NCI-H1930 (cell line): ENCODE data around the gene EPHB1.
"Not testable (repeated sequence)": the region's sequence is repeated elsewhere in the genome, so short reads cannot be mapped to it uniquely, and the experiment has no call there.

Experiments
- DNase-seq, 2 experiments: peaks; one replicate each; lab custom pipeline; 2025; lab: John Stamatoyannopoulos, UW

The EPHB1 gene

DNA sequence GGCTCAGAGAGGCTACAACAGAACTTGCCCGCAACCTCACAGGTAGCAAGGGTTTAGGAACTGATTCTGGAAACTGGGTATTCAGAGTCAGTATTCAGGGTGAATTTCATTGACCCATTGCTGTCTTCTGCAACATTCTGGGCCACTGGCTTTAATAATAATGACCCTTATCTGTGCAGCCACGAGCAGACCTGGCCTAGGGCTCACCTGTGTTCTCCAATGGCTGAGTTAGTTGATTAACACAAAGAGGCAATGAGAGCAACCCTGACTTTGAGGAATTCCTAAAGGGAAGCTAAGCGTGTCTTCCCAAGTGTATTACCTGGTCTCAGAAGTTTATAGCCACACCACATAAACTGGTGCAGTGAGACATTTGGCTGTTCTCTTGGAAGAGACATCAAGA is 289.9 kb downstream of the EPHB1 start:
- DNase-seq = no peak

DNA sequence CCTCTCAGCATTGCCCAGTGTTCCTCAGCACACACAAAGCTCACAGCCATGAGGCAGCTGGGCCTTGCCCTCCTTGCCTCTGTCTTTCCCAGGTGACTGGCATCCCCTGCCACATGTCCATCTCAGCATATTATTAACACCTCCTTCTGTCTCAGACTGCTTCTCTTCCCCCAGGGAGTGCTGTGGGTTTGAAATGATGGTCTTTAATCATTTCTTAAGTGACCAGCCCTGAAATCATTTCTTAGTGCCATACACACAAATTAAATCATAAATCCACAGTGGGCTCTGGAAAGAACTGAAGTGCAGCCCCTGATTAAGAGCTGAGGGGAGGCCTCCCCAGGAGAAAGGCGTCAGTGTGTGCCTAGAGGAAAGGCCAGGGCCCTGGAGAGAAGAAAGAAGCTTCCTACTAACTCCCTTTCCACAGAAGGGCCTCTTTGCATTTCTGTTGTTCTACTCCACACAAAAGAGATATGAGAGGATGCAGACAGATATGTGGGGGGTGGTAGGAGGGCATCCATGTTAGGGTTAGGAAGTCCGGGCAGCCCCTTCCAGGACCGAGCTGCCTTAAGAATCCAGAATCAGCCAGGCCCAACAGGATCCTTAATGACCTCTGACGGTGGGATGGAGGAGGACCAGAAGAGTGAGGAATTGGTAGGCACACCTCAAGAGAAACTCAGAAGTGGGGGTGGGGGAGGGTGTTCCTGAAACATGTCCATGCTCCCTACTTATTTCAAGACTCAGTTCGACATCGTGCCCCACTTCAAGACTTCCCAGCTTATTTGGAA is 290.8 kb downstream of the EPHB1 start:
- DNase-seq = no peak

DNA sequence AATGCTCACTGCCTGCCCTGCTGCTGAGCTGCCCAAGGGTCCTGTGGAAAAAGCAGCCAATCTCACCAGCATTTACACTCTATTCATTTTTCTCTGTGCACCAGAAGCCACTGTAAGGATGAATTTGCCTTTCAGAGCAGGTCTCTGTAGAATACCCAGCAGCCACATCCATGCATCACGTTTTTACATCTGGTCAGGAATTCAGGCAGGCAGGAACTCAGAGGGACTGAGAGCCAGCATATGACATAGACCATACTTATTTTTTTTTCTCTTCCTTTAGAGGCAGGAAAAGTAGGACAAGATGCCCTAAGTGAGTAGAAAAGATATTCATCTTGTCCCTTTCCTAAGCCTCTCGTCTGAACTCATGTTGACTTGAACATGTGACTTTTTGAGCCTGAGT is 292.7 kb downstream of the EPHB1 start:
- DNase-seq = no peak

DNA sequence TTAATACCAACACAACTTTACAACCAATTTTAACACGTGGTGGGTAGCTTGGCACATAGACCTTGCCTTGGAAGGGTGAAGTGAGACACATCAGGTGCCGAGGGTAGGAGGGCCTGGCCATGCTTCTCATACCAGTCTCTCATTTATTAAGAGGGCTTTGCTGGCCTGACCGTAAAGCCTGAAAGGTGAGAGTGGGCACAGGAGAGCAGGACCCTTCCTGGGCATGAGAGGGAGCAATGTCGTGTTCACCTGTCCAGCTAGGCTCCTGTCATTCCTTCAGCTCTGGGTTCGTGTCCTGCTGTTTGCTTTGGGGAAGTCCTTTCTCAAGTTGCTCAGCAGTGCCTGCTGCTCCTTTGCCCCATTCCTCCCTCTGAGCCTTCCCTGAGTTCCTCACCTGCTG is 294.4 kb downstream of the EPHB1 start:
- no peak for DNase-seq

DNA sequence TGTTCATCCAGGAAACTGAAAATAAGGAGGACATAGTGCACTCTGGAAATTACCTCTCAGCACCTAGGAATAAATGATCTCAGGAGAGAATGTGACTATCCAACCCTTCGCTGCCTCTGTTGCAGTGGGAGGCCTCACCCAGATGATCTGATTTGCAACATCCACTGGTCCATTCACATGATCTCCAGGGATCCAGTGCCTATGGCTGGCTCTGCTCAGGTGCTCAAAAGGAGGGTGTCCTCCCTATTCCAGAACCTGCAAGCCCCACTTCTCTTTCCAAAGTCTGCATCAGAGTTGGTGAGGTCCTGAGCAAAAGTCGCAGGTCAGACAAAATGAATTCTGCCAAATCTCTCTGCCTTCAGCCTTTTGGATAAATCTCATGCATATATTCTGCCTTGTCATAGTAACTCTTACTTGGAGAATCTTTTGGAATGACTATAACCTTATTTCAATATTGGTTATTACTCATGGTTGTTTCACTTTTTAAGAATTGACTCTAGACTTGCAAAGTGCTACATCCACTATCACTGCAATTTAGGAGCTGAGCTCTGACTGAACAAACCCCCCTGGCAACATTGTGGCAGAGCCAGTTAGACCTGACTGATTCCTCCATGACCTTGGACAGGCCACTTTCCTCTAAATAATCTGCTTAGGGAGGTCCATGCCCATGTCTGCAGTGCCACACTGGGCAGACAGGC is 295.1 kb downstream of the EPHB1 start:
- DNase-seq = no peak

DNA sequence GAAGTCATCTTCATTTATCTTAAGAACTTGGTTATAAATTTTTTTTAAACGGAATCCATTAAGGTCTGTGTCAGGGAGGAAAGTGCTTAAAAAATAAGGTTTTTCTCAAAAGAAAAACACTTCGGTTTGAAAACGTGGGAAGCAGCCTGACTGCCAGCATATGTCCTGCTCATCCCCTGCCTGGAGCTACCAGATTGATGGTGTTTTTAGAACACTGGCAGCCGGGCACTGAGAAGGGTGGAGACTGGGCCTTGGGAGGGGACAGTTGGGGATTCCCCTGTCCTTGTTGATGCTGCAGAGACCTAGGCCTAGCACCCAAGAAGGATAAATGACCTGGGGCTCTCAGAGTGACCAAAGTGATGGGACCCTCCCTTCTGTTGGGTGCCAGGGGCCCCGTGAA is 296.9 kb downstream of the EPHB1 start:
- DNase-seq = no peak

DNA sequence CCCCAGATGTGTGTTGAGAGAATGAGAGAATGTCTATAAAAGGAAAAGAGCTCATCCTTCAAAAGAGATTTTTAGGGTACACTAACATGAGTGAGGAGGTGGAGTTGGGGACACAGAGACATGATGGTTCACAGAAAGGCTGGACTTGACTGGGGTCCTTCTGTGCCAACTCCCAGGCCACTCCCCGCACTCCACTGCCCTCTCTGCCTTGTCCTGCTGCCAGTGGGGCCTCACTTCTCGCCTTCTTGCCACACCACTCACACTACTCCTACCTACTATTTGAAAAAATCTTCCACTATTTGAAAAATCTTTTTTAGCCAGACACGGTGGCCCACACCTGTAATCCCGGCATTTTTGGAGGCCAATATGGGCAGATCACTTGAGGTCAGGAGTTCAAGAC is 298.1 kb downstream of the EPHB1 start:
- no peak for DNase-seq

DNA sequence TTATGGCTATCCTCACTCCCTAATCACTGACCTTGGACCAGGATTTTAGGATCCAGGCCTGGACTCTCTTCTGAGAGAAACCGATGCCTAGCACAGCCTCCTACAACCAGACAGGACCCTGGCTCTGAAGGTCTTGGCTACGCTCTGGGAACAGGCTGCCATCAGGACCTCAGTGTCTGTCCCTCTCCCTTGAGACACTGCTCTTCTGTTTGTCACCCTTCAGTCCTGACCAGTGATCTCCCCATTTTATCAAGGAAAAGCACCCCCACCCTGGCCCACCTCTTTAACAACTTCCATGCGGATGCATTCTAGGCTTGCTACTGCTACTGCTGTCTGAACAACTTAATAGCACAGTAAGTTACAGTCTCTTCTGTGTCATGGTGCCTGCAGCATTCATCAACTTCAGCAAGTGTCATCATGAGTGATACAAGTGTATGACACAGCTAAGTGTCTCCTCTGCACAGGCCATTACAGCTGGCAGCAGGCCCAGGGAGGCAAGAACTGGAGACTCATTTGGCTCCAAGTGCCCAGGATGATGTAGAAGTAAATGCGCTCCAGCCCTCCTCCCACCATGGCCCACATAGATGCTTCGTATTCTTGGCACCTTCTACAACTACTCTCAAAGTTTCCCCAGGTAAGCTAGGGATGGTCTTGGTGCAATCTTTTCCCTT is 302.4 kb downstream of the EPHB1 start:
- DNase-seq = no peak

DNA sequence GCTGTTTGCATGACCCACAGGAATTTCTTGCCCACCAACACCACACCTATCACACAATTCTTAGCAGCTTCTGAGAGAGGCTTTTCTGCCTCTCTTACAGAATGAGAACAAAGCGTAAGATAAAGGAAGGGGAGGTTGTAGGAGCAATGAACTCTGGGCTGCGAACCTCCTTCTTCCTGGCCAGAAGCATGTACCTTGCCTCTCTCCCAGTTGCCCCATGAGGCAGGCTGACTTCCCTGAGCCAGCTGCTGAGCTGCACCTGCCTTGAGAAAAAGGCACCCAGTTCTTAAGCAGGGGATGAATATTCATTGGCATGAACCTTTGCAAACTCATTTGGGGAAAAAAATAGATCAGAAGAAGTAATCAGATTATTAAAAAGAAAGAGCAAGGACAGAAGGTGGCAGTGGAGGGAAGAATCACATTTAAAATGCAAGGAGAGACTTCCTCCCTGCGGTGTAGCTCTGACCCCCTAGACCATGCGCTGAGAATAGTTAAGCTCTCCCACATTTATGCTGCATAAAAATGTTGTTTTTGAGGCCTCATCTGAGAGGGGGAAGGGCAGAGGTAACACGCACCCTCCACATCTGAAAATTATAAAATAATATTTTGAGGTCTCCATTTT is 304.8 kb downstream of the EPHB1 start:
- no peak for DNase-seq

DNA sequence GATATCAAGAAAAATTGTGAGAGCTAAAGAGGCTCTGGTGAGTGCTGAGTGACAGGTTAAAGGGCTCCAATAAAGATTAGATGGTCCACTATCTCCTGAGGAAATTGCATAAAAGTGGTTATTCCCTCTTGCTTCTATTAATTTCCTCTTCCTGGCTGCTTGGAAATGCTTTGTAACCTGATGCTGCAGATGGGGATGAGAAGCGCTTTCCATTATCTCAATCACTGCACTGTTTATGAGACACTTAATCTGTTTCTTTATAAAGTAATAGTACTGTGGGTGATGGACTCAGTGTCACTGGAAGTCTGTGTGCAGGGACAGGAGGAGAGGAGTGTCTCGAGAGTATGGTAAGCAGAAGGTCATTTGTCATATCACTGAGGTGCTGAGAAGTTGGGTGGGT is 305.3 kb downstream of the EPHB1 start:
- DNase-seq = no peak

DNA sequence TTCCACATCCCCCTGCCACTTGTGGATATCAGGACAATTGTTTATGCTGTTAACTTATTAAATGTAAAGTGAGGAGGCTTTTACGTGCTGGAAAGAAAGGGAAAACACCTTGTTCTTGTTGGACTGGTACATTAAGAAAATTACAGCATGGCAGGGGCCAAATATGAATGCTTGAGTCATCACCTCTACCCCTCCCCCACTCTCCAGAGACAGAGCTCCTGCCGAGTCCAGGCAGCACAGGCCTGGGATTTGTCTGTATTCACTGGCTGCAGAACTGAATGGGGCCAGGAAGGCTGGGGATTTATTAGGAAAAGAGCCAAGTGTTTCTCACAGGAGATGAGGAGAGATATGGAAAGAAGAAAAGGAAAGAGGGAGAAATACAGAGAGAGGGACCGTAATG is 308.9 kb downstream of the EPHB1 start:
- DNase-seq = no peak

DNA sequence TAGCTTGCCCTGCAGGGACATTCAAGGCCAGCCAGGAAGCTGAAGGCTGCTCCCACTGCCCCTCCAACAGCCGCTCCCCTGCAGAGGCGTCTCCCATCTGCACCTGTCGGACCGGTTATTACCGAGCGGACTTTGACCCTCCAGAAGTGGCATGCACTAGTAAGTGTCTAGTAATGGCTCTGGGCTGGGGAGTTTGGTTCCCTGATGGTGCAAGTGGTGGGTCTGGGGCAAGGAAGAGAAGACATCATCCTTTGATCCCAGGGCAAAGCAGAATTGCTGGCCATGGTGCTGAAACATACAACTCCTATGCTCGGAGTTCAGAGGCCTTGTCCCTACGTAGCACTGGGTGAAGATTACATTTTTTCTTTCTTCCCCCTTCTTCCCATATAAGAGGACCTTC is 311.4 kb downstream of the EPHB1 start:
- no peak for DNase-seq

DNA sequence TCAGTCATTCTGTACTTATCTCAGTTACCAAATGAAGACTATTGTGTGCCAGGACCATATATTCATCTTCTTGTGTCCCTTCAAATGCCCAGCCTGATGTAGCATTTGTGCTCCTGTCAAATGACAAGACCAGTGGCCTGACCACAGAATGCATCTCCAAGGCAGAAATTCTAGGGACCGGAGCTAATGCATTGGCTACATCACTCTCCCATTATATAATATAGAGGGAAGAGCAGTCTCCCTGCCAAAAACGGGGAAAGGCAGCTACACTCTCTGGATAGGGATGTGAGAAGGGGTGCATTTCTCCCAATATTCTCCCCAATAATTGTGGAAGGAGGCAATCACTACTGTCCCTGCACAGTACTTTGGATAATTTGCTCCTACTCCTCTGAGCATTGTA is 312.0 kb downstream of the EPHB1 start:
- no peak for DNase-seq

DNA sequence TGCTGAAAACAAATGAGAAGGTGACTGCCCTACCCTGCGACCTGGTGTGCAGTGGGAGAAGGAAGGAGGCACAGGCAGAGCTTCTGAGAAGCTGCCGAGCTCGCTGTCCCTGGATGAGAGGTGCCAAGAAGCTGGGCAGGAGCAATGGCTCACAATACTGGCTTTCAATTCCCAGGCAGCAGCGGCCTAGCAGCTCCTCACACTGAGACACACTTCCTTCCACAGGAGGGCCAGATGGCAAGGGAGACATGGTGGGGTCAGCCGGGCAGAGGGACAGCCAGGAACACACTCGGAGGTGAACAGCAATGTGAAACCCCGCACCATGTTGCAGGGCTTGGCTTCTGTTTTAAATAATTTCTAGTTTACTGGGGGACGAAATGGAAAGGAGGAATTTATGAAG is 314.6 kb downstream of the EPHB1 start:
- no peak for DNase-seq

DNA sequence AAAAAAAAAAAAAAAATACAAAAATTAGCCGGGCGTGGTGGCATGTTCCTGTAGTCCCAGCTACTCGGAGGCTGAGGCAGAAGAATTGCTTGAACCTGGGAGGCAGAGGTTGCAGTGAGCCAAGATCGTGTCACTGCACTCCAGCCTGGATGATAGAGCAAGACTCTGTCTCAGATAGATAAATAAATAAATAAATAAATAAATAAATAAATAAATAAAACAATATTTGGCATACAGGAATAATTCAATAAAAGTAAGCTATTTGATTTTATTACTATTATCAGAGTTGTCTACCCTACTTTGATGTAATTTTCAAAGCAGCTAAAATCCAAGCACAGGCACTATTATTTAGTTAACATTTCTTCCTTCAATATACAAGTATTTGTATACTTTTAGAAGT is 319.5 kb downstream of the EPHB1 start:
- not testable (repeated sequence) for DNase-seq

DNA sequence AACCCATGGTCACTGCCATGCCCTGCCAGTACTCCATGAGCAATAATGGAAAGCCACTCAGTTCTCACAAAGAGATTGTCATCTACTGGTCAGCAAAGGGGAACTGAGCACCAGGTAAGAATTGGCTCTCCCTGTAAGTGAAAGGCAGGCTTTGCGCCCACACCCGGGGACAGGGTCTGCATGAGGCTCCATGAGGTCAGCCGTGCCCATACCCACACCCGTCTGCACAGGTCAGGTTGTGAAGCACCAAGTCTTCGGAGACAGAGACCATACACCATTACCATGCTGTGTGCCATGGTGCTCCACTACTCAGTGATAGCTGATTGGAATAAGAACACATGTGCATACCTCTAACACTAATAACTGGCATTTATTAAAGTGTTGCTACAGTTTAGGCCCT is 322.9 kb downstream of the EPHB1 start:
- no peak for DNase-seq

DNA sequence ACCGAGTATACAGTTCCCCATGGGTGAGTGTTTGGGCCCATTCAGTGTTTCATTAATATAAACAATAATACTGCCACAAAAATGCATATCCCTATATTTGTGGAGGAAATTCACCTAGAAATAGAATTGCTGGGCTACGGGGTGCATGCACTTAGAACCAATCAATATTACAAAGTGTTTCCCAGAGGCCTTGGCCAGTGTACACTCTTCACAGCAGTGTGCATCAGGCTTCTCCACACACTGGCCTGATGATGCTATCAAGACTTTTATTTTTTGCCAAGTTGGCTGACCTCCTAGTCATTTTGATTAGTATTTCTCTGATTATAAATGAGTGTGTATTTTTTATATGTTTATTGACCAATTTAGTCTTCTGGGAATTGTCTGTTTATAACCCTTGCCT is 323.7 kb downstream of the EPHB1 start:
- no peak for DNase-seq

DNA sequence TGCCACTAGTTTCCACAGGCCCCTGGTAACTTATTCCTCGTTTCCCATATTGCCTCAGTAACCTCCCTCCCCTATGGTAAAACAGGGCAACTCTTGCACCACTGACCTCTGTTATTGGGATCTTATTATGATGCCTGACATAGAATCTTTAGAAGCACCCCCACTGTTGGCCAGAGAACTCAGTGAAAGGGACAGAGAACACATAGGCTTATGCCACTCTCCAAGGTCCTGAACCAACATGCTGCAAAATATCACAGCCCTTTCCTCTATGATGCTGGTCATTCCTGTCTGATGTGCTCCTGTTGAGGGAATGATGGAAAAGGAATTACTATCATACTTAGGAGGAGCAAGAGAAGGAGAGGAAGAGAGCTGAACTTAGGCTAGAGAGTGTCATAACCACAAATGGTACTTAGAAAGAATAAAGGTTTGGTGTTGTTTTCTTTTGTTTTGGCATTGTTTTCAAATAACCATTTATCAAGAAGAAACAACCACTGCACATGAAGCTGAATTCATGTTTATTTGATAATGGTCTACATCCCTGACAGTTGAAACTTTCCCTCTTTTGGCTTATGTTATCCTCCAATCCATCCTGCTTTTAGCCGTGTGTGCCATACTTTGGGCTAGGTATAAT is 330.2 kb downstream of the EPHB1 start:
- DNase-seq = no peak

DNA sequence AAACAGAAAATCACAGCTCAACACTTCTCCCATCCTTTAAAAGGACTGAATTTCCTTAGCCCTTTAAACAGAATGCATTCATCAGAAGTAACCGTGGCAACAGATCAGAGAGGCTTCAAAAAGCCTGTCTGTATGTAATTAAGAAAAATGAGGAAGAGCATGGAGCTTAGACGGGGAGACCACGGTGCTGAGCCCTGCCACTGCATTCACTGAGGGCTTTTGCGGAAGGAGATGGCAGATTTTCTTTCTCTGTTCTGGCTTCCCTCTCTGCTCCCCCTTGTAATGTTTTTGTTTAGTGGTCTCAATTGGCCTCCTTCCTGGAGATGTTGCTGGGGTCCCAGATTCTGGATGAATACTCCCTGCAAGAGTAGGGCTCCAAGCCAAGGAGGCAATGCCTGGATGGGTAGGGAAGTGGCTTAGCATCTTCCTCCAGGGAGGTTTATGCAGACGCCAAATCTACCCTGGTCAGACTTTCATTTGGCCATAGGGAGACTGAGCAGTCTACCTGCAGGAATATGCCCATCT is 332.9 kb downstream of the EPHB1 start:
- no peak for DNase-seq

DNA sequence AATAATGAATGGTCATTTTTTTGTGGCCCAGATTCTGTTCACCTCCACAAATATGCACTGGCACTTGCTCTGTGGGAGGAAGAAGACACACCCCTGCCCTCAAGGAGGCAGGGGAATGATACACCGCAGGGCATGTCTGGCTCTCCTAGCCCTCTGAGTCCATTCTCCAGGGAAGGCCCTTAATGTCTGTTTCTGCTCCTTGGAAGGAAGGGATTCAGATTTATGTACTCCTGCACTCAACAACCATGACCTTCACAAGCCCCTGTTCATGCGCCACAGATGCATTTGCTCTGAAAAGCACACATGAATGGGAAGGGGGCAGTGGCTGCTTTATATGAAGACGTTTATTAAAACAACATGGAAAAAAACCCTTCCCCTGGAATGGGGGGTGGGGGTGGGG is 333.8 kb downstream of the EPHB1 start:
- no peak for DNase-seq

DNA sequence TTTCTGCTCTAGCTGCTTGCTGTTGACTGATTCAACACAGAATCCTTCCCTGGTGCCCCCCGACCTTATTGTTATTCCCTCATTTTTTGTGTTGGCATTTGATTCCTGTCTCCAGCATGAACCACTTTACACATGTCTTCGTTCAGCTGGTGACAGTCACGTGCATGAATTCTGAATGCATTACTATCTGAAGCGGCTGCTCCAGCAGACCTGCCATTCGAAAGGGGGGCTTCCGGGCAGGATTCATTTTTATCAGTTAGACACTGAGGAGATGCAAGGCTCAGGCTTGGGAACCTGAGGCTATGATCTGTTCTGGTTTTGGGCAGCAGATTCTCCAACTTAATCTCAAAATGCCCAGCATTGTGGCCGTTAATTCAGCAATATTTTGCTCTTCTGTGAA is 336.2 kb downstream of the EPHB1 start:
- DNase-seq = no peak
